HG02840 (cell line): ENCODE data around the gene CAPZB.
"Not testable (repeated sequence)": the region's sequence is repeated elsewhere in the genome, so short reads cannot be mapped to it uniquely, and the experiment has no call there.

Source experiments
- ATAC-seq: cut with Tn5 transposase; IDR thresholded peaks from one replicate; pipeline ENCODE4 v1.9.1; 2021; ENCODE audit warnings: mild to moderate bottlenecking, moderate library complexity, moderate number of reproducible peaks; ENCODE audit not compliant: unreplicated experiment, low FRiP score

The CAPZB gene

DNA sequence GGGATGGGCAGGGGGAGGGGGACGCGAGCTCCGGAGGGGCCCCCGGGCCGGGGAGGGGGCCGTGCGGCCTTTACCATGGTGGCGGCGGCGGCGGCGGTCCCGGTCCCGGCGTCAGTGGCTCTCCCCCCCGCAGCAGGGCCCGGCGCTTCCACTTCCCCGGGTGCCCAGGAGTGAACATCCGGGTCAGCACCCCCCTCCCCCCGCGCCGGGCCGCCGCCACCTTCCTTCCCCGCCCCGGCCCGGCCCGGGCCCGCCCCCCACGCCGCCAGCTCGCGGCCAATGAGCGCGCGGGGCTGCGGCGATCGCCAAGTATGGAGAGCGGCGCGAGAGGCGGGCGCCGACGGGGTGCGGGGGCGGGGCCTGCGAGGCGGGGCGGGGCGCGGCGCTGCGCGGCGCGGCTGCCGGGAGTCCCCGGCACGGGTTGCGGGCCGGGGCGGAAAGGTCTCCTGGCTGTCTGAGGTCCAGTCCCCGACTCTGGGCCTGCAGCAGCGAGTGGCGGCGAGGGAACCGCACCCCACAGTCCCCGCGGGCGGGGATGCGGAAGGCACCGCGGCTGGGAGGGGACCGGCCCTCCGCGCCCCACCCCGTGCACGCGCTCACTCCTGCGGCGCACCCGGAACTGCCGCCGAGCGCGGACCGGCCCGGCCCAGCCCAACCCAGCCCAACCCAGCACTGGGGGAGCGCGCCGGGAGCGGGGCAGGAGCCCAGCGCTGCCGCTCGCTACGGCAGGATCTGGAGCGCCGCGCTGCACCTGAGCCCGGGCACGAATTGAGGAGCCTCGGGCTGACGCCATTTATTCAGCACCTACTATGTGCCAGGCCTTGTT, at the start of gene CAPZB:
Gene CAPZB, minus strand, starts transcription at position 178 of the 826 bp plus-strand sequence. Its CDS starts 101 bp downstream, at position 77.
- peak; percentile 74 for ATAC-seq

DNA sequence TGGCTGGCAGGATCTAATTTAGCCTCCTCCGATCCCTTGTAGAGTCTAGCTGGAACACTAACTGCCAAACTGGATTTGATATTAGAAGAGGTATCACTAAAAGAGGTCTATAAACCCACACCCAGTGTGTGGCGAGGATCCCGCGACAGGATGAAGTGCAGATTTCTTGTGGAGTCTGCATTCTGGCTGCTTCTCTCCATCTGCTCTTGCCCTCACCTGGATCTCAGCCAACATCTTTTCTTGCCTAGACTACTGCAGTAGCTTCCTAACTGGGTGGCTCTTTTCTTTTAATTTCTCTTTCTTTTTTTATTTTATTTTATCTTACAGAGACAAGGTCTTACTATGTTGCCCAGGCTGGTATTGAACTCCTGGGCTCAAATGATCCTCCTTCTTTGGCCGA, 48.9 kb upstream of the CAPZB start:
- ATAC-seq, result no peak

DNA sequence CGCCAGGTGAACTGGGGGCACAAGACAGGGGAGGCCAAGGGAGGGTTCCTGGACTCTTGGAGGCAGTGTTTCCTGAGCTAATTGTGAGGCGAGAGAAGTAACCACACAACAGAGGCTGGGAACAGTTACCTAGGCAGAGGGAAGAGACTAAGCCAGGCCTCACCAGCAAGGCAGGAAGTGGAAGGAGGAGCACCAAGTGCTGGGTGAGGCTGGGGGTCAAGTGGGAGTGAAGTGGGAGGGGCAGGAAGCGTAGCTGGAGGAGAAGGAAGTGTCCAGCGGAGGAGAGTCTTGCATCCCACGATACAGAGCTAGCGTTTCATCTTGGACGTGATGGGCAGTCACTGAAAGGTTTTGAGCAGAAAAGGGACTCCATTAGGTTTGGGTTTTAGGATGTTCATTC, 48.3 kb upstream of the CAPZB start:
- no peak for ATAC-seq

DNA sequence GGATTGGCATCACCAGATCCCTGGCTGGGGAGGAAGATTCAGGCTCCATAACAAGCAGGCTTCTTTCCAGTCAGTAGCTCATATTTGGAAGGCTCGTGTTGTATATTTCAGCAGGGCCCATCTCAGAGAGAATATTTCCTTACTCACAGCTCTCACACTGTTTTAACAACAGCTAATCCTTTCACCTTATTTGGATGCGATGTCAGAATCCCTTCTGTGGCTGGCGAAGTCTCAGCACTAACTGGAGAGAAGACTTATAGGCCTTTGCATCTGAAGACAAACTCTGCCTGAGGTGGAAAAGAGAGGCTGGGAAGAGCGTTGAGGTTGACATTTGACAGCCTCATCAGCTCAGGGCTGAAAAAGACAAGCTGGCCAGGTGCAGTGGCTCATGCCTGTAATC, 47.2 kb upstream of the CAPZB start:
- no peak for ATAC-seq

DNA sequence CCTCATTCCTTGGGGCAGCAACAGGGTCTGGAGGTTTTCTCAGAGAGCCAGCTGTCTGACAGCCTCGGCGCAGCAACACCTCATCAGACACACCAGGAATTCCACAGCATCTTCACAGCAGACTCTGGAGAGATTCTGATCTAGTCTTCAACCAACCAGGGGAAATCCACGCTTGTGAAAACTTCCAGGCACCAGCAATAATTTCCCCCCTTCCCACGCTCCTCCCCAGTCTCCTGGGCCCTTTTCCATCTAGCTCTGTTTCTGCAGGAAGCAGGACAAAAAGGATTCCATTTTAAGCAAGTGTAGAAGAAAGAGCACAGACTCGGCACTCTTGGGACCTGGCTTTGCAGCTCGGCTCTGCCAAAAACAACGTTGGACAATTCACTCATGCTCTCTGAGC, 44.3 kb upstream of the CAPZB start:
- ATAC-seq, result no peak

DNA sequence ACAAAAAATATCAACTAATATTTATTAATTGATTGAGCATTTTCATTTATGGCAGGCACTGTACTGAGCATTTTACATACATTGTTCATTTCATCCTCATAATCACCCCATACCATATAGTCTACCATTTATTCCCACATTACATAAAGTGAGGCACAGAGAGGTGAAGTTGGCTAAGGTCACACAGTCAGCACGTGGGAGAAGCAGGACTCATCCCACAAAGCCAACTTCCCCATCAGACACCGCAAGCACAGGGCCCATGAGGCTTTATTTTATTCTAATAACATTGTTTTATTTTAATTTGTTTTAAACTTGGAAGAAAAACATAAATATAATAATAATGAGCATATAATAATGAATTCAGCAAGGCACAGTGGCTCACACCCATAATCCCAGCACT, 43.1 kb upstream of the CAPZB start:
- ATAC-seq, result no peak

DNA sequence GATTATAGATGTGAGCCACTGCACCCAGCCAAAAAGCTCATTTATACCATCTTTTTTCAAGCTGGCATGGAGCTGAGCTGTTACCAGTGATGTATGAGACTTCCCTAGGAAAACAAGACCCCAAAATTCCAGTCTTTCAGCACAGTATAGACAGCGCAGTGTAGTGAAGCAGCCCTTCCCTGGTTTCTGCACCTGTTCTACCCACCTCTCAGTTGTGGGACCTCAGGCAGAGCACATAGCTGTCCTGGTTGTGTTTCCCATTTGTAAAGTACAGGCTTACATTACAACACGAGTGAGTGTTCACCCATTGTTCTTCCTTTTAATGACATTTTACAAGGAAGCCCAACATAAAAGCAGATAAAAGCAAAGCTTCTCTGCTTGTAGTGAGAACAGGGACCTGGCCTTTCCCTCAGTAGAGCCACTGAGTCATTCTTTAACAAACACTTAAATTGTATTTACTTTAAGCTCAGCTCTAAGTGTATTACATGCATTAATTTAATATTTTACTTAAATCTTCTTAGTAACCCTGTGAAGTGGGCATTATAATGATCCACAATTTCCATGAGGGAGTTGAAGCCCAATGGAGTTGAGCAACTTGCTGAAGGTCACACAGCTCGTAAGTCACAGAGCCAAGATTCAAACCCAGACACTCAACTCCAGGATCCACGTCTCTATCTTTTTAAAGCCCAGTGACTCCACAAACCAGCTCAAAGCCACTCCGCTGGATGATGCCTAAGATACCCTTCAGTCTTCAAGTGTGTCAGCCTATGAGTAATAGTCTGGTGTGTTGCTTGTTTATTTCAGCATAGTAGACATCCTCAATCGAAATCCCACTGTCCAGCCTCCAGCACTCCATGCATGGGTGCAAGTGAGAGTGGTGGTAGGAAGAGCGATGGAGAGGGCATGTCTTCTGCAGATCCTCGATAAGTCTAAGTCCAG, 40.5 kb upstream of the CAPZB start:
- no peak for ATAC-seq

DNA sequence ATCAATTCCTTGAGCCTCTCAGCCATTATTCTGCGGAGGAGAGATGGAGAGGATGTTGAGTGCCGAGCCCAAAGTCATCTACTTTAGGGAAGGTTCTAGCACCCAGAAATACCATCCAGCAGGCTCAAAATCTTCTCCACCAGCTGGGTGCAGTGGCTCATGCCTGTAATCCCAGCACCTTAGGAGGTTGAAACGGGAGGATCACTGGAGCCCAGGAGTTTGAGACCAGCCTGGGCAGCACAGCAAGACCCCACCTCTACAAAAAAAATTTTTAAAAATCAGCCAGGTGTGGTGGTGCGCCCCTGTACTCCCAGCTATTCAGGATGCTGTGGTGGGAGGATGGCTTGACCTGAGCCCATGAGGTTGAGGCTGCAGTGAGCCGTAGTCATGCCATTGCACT, 39.5 kb upstream of the CAPZB start:
- ATAC-seq, result no peak

DNA sequence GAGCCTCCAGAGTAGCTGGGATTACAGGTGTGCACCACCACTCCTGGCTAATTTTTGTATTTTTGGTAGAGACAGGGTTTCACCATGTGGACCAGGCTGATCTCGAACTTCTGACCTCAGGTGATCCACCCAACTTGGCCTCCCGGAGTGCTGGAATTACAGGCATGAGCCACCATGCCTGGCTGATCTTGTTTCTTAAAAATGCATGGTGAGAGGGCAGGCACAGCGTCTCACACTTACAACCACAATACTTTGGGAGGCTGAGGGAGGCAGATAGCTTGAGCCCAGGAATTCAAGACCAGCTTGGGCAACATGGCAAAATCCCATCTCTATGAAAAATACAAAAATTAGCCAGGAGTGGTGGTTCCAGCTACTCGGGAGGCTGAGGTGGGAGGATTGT, 37.2 kb upstream of the CAPZB start:
- not testable (repeated sequence) for ATAC-seq

DNA sequence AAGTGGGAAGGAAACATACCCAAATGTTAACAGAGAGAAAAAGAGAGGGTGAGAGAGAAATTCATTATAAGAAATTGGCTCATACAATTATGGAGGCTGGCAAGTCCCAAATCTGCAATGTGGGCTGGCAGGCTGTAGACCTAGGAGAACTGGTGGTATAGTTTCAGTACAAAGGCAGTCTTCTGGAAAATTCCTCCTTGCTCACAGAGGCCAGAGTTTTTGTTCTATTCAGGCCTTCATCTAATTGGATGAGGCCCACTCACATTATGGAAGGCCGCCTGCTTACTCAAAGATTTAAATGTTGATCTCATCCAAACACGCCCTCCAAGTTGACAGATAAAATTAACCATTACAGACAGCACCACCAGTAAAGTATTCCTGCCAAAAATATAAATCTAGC, 36.1 kb upstream of the CAPZB start:
- no peak for ATAC-seq

DNA sequence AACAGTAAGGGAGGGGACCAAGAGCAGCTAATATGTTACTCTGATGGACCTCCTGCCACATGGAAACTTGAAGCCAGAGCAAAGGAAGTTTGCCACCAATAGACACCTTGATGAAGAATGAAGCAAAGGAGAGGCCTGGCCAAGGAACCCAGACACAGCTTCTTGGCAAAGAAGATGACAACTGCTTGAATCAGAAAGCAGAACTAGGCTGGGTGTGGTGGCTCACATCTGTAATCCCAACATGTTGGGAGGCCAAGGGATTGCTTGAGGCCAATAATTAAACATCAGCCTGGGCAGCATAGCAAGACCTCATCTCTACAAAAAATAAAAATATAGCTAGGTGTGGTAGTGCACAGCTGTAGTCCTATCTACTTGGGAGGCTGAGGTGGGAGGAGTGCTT, 31.7 kb upstream of the CAPZB start:
- ATAC-seq, result no peak

DNA sequence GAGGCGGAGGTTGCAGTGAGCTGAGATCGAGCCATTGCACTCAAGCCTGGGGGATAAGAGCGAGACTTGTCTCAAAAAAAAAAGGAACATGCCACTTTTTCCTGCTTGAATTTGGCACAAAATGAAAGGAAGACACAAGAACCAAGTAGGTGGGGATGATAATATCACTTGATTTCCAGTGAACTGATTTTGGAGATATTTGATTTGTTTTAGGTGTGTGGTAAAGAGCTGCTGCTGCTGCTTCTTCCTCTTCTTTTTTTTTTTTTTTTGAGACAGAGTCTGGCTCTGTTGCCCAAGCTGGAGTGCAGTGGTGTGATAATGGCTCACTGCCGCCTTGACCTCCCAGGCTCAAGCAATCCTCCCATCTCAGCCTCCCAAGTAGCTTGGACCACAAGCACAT, 29.9 kb upstream of the CAPZB start:
- no peak for ATAC-seq

DNA sequence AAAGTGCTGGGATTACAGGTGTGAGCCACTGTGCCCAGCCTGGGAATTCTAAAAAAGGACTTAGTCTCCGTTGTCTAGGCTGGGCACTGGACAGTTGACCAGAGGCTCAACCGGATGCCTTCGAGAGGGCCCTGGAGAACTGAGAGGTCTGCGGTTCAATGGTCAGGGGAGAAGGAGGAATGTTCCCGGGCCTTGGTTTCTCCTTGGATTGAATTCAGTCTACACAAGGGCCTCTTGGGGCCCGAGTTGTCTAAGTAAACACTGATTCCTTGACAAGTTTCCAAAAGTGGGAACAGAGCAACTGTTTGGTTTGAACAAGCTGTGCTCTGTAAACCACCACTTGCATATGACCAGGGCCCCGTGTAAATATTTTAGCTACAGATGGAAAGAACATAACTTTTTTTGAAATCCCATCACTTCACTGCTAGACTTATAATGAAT, 29.1 kb upstream of the CAPZB start:
- no peak for ATAC-seq

DNA sequence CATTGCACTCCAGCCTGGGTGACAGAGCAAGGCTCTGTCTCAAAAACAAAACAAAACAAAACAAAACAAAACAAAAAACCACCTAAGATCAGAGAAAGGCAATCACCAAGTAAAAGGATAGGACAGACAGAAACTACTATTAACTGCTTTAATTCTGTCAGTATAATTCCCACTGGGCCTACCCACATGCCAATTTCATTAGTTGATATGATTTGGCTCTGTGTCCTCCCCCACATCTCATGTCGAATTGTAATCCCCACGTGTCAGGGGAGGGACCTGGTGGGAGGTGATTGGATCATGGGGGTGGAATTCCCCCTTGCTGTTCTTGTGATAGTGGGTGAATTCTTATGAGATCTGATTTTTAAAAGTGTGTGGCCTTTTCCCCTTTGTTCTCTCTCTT, 27.2 kb upstream of the CAPZB start:
- ATAC-seq, result no peak

DNA sequence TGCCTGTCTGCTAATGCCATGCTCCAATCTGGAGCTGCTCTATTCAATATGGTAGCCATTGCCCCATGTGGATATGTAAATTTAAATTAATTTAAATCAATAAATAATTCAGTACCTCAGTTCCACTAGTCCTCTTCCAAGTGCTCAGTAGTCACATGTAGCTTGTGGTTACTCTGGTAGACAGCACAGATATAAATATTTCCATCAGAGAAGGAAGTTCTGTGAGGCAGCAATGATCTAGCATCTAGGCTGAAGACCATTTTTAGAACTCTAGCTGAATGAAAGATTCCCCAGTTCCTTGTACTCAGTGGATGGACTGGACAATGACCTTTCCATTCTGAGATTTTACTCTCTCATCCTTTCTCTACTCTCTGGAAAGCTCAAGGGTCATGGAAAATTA, 25.8 kb upstream of the CAPZB start:
- no peak for ATAC-seq

DNA sequence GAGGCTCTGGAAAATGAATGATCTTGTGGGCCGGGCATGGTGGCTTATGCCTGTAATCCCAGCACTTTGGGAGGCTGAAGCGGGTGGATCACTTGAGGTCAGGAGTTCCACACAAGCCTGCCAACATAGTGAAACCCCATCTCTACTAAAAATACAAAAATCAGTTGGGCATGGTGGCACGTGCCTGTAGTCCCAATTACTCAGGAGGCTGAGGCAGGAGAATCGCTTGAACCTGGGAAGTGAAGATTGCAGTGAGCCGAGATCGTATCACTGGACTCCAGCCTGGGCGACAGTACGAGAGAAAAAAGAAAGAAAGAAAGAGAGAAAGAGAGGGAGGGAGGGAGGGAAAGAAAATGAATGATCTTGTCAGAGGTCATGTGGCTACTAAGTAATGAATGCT, 24.3 kb upstream of the CAPZB start:
- not testable (repeated sequence) for ATAC-seq

DNA sequence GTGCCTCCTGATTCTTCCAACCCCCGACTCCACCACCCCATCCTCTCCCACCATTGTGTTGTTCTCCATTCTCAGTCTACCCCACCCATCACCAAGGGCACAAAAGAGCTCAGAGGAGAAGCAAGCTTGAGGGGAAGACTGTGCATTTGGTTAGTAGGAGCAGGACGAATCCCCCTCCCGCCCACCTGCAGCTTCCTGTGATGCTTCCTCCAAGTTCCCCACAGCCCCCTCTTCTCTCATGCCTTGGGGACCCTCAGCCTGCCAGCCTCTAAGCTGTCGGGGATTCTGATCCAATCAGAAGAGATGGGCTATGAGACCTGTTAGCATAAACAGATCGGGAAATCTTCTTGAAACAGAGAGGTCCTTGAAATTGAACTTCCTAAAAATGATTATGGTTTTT, 22.2 kb upstream of the CAPZB start:
- no peak for ATAC-seq

DNA sequence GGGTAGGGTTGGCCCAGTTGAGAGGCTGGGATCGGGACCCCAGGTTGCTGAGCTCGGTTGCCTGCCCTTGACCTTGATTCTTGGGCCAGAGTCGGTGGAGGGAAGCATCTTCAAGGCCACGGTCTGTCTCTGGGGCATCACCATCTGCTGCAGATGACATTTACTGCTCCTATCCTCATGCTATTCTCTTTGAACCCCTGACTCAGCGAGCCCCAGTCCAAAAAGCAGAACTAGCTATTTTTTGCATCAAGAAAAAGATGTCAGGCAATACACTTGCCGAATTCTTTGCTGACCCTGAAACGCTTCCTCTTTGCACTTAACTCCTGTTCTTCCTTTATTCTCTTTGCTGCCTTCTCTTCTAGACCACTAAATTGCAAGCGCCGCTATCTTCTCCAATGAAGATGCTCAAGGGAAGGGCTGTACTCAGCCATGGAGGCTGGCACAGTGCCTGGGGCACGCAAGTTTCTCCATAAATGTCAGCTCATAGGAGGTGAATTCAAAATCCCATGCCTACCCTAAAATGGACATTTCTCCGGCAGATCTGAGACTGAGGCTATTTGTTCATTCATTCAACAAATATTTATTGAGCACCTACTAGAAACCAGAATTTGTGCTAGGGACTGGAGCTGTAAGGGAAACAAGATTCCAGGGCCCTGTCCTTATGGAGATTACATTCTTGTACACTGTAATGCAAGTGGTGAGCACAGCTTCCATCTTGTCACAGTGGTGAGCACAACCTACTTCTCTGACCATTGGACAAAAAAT, 20.5 kb upstream of the CAPZB start:
- ATAC-seq, result no peak

DNA sequence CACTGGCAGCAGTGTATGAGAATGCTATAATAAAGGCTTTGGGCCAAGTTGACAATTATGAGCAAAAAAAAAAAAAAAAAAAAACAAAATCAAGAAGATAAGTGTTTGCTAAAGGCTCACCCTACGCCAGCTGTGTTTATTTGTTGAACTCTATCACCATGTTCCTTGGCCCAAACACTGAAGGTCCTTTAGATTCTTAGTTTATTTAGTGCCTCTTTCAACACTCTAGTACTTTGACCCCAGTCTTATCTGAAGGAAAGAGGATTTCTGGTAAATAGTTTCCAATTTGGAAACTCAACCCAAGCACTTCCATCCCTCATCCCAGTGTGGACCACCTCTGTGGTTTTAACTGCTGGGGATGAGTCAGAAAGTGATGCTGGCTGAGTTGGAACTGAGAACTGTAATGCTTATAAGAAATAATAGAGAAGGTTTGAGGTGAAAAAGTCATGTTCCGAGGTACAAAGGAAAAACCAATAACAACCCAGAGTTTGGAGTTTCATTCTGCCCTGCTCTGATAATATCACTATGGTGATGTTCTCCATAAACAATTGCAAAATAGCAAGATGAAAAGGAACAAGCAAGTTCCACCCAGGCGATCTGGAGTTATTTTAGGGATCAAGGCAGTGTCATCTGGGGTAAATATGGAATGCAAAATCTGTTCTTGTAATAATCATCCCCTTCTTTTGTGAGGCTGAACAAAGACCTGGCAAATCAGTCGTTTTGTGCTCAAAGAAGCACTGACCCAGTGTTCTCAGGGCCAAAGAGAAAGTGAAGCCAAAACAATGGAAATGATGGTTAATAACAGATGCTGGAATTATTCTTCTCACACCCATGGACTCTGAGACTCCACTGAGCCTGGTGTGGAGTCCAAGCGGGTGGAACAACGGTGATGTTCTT, 19.7 kb upstream of the CAPZB start:
- ATAC-seq, result no peak

DNA sequence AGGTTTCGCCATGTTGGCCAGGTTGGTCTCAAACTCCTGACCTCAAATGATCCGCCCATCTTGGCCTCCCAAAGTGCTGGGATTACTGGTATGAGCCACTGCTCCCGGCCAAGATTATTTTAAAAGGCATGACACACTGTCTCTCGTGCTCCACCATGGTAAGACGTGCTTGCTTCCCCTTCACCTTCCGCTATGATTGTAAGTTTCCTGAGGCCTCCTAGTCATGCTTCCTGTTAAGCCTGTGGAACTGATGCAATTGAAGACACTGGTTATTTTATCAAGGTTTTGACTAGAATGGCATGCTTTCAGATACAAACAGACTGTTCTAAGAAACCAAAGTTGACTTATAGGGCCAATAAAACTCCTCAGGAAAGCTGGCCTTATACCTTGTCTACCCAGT, 16.9 kb upstream of the CAPZB start:
- ATAC-seq, result not testable (repeated sequence)
